ENCODE measurements around the gene PTPN18.
A peak's percentile ranks its signal among the peaks of the same experiment; 100 is the strongest.

PTPN18 gene

DNA sequence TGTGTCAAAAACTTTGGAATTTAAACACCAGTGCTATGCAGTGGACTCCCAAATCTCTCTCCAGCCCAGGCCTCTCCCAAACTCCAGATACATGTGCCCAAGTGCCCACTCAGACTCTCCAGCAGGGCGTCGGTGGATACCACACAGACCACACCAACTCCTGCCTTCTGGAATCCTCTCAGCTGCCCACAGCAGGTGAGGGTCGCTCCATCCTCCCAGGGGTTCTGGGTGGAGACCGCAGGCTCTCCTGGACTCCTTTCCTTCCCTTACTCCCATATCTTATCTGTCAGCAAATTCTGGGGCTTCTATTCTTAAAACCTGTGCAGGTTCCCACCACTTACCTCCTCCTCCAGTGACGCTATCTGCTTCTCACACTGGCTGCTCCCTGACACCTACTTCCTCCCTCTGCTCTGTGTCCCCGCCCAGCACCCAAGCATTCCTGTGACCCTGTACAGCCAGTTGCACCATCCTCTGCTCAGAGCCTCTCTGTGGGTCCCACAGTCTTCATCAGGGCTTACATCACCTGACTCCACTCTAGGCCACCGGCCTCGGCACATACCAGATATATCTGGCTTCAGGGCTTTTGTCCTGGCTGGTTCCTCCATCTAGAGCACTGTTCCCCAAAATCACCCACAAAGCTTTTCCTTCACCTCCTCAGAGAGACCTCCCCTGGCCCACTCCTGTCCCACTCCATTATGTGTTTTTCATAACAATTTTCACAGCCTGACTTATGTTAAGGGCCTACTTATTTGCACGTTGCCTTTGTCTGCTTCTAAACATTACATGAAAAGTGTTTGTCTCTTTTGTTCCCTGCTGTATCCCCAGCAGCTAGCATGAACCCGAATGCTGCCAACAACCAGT lies 15.7 kb upstream of the PTPN18 start:
- TF ChIP-seq SPI1 (IDR thresholded peaks at IDR 0.05; ENCODE audit: borderline replicate concordance, low read depth) (no peak), GABPA (IDR thresholded peaks at IDR 0.05; ENCODE audit: low read depth) (no peak), POLR2AphosphoS5 (IDR thresholded peaks at IDR 0.05; ENCODE audit: low read depth) (no peak)
- TF ChIP-seq, protein P1, sequence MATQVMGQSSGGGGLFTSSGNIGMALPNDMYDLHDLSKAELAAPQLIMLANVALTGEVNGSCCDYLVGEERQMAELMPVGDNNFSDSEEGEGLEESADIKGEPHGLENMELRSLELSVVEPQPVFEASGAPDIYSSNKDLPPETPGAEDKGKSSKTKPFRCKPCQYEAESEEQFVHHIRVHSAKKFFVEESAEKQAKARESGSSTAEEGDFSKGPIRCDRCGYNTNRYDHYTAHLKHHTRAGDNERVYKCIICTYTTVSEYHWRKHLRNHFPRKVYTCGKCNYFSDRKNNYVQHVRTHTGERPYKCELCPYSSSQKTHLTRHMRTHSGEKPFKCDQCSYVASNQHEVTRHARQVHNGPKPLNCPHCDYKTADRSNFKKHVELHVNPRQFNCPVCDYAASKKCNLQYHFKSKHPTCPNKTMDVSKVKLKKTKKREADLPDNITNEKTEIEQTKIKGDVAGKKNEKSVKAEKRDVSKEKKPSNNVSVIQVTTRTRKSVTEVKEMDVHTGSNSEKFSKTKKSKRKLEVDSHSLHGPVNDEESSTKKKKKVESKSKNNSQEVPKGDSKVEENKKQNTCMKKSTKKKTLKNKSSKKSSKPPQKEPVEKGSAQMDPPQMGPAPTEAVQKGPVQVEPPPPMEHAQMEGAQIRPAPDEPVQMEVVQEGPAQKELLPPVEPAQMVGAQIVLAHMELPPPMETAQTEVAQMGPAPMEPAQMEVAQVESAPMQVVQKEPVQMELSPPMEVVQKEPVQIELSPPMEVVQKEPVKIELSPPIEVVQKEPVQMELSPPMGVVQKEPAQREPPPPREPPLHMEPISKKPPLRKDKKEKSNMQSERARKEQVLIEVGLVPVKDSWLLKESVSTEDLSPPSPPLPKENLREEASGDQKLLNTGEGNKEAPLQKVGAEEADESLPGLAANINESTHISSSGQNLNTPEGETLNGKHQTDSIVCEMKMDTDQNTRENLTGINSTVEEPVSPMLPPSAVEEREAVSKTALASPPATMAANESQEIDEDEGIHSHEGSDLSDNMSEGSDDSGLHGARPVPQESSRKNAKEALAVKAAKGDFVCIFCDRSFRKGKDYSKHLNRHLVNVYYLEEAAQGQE (IDR thresholded peaks at IDR 0.05; ENCODE audit: insufficient replicate concordance, low read depth): no peak
- Histone ChIP-seq H3K4me3 (replicated peaks; ENCODE audit: insufficient read depth, low read length) (no peak overlapping the region), H3K27ac (replicated peaks) (no peak overlapping the region), H3K27me3 (ENCODE audit: insufficient read depth, poor library complexity, severe bottlenecking) (no peaks in the 10 kb centered on the region)
- peak in 1 of 2 experiments; percentile 66 for DNase-seq (ENCODE audit: low read depth in 1 of 2, low spot score in 1 of 2)

DNA sequence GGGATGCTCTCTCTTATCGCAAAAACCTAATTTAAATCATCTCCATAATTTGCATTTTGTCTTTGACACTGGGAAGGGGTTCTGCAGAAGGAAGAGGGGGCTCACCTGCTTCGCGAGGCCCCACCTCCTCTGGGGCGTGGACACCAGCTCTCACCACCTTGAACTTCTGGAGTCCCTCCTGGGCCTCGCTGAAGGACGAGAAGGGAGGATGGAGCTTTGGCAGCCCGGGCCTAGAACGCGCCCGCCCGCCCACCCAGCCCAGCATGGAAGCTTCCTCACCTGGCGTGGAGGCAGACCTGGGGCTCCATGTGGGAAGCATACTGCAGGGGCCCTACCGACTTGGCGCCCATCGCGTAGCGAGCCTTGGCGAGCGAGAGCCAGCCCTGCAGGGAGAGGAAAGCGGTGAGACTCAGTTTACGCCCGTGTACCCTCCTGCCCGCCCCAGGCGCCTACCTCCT lies 14.3 kb upstream of the PTPN18 start:
- no peak for DNase-seq (ENCODE audit: low read depth in 1 of 2, low spot score in 1 of 2)
- Histone ChIP-seq H3K27ac (replicated peaks) (peak overlapping the region; percentile 87), H3K4me3 (replicated peaks; ENCODE audit: insufficient read depth, low read length) (peak overlapping the region; percentile 95), H3K27me3 (ENCODE audit: insufficient read depth, poor library complexity, severe bottlenecking) (no peaks in the 10 kb centered on the region)
- TF ChIP-seq GABPA (IDR thresholded peaks at IDR 0.05; ENCODE audit: low read depth) (no peak), SPI1 (IDR thresholded peaks at IDR 0.05; ENCODE audit: borderline replicate concordance, low read depth) (no peak)
- TF ChIP-seq, protein P2, sequence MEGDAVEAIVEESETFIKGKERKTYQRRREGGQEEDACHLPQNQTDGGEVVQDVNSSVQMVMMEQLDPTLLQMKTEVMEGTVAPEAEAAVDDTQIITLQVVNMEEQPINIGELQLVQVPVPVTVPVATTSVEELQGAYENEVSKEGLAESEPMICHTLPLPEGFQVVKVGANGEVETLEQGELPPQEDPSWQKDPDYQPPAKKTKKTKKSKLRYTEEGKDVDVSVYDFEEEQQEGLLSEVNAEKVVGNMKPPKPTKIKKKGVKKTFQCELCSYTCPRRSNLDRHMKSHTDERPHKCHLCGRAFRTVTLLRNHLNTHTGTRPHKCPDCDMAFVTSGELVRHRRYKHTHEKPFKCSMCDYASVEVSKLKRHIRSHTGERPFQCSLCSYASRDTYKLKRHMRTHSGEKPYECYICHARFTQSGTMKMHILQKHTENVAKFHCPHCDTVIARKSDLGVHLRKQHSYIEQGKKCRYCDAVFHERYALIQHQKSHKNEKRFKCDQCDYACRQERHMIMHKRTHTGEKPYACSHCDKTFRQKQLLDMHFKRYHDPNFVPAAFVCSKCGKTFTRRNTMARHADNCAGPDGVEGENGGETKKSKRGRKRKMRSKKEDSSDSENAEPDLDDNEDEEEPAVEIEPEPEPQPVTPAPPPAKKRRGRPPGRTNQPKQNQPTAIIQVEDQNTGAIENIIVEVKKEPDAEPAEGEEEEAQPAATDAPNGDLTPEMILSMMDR (IDR thresholded peaks at IDR 0.05; ENCODE audit: insufficient read depth, low read length): no peak

DNA sequence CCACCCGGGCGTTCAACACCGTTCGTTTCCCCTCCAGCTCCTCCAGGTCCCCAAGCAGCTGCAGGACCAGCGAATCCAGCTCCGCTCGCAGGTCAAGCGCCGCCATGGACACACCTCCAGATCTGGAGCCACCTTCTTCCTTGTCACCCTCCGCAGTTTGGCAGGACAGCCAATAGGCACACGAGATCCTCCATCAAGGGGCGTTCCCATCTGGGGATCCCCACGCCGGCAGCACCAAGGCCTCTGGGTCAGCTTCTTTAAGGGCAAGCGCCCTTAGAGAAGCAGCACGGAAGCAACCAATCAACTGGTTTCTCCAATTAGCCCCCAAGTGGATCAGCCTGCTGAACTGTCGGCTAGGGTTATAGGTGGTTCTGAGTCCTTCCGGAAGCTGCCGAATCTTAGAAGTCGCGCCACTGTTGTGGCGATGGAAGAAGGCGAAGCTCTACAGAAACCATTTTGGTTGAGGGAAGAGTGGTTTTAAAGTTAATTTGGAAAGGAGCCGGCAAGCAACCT lies 13.8 kb upstream of the PTPN18 start:
- Histone ChIP-seq H3K4me3 (replicated peaks; ENCODE audit: insufficient read depth, low read length) (peak overlapping the region; percentile 95), H3K27me3 (ENCODE audit: insufficient read depth, poor library complexity, severe bottlenecking) (no peaks in the 10 kb centered on the region), H3K27ac (replicated peaks) (peak overlapping the region; percentile 87)
- peak; percentile 4; the same call in 1 of the 2 replicates for TF ChIP-seq SPI1 (IDR thresholded peaks at IDR 0.05; ENCODE audit: borderline replicate concordance, low read depth)
- no peak for TF ChIP-seq GABPA (IDR thresholded peaks at IDR 0.05; ENCODE audit: low read depth)
- TF ChIP-seq, protein P2 (IDR thresholded peaks at IDR 0.05; ENCODE audit: insufficient read depth, low read length): no peak
- TF ChIP-seq, protein P1 (IDR thresholded peaks at IDR 0.05; ENCODE audit: insufficient replicate concordance, low read depth): no peak
- 0 out of 2 replicates have a peak, but pooled peaks have one; percentile 40 for TF ChIP-seq POLR2AphosphoS5 (IDR thresholded peaks at IDR 0.05; ENCODE audit: low read depth)
- DNase-seq (ENCODE audit: low read depth in 1 of 2, low spot score in 1 of 2): peak; percentile 94 to 95

DNA sequence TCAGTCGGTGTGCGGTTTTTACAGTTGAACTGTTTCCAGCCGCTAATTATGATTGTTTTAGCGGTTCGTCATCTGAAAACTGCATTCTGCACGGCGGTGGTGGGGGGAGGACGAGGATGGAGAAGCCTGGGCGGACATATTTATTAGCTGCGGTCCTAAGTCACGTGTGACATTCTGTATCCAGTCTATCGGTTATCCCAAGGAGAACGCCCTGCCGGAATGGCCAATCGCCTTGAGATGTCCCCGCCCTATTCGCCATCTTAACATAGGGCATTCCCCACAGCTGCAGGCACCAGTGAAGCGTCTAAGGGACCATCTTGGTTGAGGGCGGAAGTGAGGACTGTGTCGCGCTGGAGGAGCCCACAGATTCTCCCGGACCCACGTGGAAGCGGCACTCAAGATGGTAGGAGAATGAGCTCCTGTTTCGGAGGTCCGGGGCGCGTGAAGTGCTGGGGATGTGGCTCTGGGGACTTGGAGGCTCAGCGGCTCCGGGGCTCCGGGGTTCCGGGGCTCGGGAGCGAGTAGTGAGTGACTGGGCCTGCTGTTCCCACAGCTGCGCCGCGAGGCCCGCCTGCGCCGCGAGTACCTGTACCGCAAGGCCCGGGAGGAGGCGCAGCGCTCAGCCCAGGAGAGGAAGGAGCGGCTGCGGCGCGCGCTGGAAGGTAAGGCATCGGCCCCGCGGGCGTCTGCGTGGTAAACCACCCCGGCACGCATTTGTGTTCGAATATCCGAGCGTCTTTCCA lies 13.2 kb upstream of the PTPN18 start, which contains the start of gene IMP4:
Gene IMP4 (plus strand): TSS at position 365 of the 743 bp plus-strand sequence. CDS start 36 bp downstream, at position 401.
- no peak for TF ChIP-seq SPI1 (IDR thresholded peaks at IDR 0.05; ENCODE audit: borderline replicate concordance, low read depth)
- TF ChIP-seq POLR2AphosphoS5 (IDR thresholded peaks at IDR 0.05; ENCODE audit: low read depth): peak; percentile 81
- TF ChIP-seq, protein P1 (IDR thresholded peaks at IDR 0.05; ENCODE audit: insufficient replicate concordance, low read depth): peak; percentile 39
- TF ChIP-seq, protein P2 (IDR thresholded peaks at IDR 0.05; ENCODE audit: insufficient read depth, low read length): no peak
- TF ChIP-seq GABPA (IDR thresholded peaks at IDR 0.05; ENCODE audit: low read depth): peak; percentile 68; the same call in 1 of the 2 replicates
- H3K4me3 ChIP-seq (replicated peaks; ENCODE audit: insufficient read depth, low read length): peak within 1 kb of the TSS; percentile 95
- no peaks in the 10 kb centered on the region for H3K27me3 ChIP-seq (ENCODE audit: insufficient read depth, poor library complexity, severe bottlenecking)
- peak within 1 kb of the TSS; percentile 87 for H3K27ac ChIP-seq (replicated peaks)
- peak; percentile 99 for DNase-seq (ENCODE audit: low read depth in 1 of 2, low spot score in 1 of 2)
